ENCODE data around the gene VTI1A. TPM values are rescaled to one million over a fixed set of nuclear protein-coding genes. Genes with fewer than 3 reads are reported as not detected.

The VTI1A gene
- polyA plus RNA-seq, 1 experiment = 20.4 TPM

DNA sequence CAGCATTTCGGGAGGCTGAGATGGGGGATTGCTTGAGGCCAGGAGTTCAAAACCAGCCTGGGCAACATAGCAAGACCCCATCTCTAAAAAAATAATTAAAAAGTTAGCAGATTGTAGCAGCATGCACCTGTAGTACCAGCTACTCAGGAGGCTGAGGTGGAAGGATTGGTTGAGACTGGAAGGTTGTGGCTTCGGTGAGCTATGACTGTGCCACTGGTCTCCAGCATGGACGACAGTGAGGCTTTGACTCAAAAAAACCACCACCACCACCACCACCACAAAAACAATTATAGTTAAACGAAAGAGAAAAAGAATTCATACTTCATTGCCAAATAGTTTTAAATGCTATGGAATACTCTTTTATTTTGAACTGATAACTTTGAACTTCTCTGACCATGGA, 63.4 kb downstream of the VTI1A start:
- H3K27ac ChIP-seq (ENCODE audit: low read depth, low read length) = no peak overlapping the region
- no peak for DNase-seq (ENCODE audit: low read depth, low spot score)
- no peaks in the 10 kb centered on the region for H3K9me3 ChIP-seq (ENCODE audit: control insufficient read depth, insufficient read depth, low read length)
- H3K27me3 ChIP-seq (ENCODE audit: control insufficient read depth, insufficient read depth, low read length) = no peaks in the 10 kb centered on the region
- ChIA-PET POLR2A (no interaction called here), CTCF (interaction anchor here (0.6 kb wide), 1 partner anchor 616 kb away, joined by 3 read pairs; no protein-coding TSS in a partner anchor)
- H3K4me3 ChIP-seq (ENCODE audit: low read depth, low read length) = no peak overlapping the region
- TF ChIP-seq, protein P1, sequence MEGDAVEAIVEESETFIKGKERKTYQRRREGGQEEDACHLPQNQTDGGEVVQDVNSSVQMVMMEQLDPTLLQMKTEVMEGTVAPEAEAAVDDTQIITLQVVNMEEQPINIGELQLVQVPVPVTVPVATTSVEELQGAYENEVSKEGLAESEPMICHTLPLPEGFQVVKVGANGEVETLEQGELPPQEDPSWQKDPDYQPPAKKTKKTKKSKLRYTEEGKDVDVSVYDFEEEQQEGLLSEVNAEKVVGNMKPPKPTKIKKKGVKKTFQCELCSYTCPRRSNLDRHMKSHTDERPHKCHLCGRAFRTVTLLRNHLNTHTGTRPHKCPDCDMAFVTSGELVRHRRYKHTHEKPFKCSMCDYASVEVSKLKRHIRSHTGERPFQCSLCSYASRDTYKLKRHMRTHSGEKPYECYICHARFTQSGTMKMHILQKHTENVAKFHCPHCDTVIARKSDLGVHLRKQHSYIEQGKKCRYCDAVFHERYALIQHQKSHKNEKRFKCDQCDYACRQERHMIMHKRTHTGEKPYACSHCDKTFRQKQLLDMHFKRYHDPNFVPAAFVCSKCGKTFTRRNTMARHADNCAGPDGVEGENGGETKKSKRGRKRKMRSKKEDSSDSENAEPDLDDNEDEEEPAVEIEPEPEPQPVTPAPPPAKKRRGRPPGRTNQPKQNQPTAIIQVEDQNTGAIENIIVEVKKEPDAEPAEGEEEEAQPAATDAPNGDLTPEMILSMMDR (IDR thresholded peaks at IDR 0.05; ENCODE audit: low read depth, low read length) = no peak

DNA sequence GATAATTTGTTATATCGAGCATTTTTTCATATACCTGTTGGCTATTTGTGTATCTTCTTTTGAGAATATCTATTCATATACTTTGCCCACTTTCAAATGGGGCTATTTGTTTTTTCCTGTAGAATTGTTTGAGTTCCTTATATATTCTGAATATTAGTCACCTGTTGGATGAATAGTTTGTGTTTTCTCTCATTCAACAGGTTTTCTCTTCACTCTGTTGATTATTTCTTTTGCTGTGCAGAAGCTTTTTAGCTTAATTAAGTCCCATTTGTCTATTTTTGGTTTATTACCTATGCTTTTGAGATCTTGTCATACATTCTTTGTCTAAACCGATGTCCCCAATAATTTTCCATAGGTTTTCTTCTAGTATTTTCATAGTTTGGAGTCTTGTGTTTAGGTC, 65.3 kb downstream of the VTI1A start:
- no peaks in the 10 kb centered on the region for H3K27me3 ChIP-seq (ENCODE audit: control insufficient read depth, insufficient read depth, low read length)
- TF ChIP-seq, protein P1 (IDR thresholded peaks at IDR 0.05; ENCODE audit: low read depth, low read length) = no peak
- H3K4me3 ChIP-seq (ENCODE audit: low read depth, low read length) = no peak overlapping the region
- H3K27ac ChIP-seq (ENCODE audit: low read depth, low read length) = no peak overlapping the region
- no peaks in the 10 kb centered on the region for H3K9me3 ChIP-seq (ENCODE audit: control insufficient read depth, insufficient read depth, low read length)
- ChIA-PET CTCF (interaction anchor here (0.7 kb wide), 1 partner anchor 40 kb away, joined by 3 read pairs; no protein-coding TSS in a partner anchor), POLR2A (no interaction called here)
- DNase-seq (ENCODE audit: low read depth, low spot score) = no peak

DNA sequence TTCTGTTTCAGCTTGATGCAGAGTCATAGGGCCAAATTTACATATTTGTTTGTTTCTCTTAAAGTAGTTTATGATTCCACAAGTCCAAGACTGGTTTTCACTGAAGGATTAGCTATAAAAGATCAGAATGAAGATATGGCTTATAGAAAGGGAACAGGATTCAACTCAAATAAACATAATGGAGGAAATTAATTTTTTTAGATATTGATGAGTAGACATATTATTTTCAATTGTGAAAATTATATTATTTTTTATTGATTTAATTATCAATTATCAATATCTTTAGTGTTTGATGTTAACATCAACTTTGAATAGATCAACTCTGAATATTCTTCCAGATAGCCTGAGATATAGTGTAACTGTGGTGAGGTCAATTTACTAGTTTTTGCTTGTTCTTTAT, 68.1 kb downstream of the VTI1A start:
- CTCF ChIA-PET = no interaction called here
- TF ChIP-seq, protein P1 (IDR thresholded peaks at IDR 0.05; ENCODE audit: low read depth, low read length) = no peak
- POLR2A ChIA-PET = no interaction called here
- Histone ChIP-seq H3K9me3 (ENCODE audit: control insufficient read depth, insufficient read depth, low read length) (no peaks in the 10 kb centered on the region), H3K27me3 (ENCODE audit: control insufficient read depth, insufficient read depth, low read length) (no peaks in the 10 kb centered on the region), H3K27ac (ENCODE audit: low read depth, low read length) (no peak overlapping the region), H3K4me3 (ENCODE audit: low read depth, low read length) (no peak overlapping the region)
- DNase-seq (ENCODE audit: low read depth, low spot score) = no peak

DNA sequence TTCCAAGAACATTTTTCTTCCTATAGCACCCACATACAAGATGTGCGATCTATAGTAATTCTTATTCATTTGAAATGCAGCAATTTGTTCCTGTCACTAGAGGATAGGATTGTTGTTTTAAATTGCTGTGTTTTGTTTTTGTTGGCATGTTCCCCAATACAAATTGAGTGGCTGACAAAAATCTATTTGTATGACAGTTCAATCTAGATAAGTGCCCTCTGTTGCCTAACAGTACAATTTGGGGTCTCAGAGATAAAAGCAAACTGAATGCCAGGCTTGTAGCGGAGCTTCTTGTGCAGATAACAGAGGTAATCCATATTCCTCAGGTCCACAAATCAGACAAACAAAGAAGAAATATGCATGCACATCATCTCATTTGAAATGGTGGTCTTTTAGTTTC, 68.8 kb downstream of the VTI1A start:
- ChIA-PET CTCF (no interaction called here), POLR2A (no interaction called here)
- Histone ChIP-seq H3K27me3 (ENCODE audit: control insufficient read depth, insufficient read depth, low read length) (no peaks in the 10 kb centered on the region), H3K4me3 (ENCODE audit: low read depth, low read length) (no peak overlapping the region), H3K27ac (ENCODE audit: low read depth, low read length) (no peak overlapping the region), H3K9me3 (ENCODE audit: control insufficient read depth, insufficient read depth, low read length) (no peaks in the 10 kb centered on the region)
- TF ChIP-seq, protein P1 (IDR thresholded peaks at IDR 0.05; ENCODE audit: low read depth, low read length) = no peak
- no peak for DNase-seq (ENCODE audit: low read depth, low spot score)

DNA sequence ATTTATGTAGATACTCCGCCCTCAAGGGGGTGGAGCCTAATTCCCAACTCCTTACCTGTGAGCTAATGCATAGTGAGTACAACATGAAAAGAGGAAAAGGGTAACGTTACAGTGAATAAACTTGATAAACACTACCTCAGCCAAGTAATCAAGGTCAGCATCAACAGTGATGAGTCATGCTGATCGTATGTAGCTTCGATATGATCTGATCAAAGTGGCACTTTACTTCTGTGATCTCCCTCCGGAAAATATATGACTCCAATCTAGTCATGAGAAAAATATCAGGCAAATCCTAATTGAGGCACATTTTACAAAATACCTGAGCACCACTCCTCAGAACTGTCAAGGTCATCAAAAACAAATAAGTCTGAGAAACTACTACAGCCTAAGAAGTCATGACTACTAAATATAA, 70.4 kb downstream of the VTI1A start:
- POLR2A ChIA-PET = no interaction called here

More for the DNA sequence above, 70.4 kb downstream of the VTI1A start:
- H3K27me3 ChIP-seq (ENCODE audit: control insufficient read depth, insufficient read depth, low read length) = no peaks in the 10 kb centered on the region
- H3K27ac ChIP-seq (ENCODE audit: low read depth, low read length) = no peak overlapping the region
- H3K4me3 ChIP-seq (ENCODE audit: low read depth, low read length) = no peak overlapping the region
- no peak for DNase-seq (ENCODE audit: low read depth, low spot score)
- H3K9me3 ChIP-seq (ENCODE audit: control insufficient read depth, insufficient read depth, low read length) = no peaks in the 10 kb centered on the region
- CTCF ChIA-PET = no interaction called here
- TF ChIP-seq, protein P1 (IDR thresholded peaks at IDR 0.05; ENCODE audit: low read depth, low read length) = no peak
